ENCODE measurements around the gene SNAP47. TPM values are rescaled to one million over a fixed set of nuclear protein-coding genes. Genes with fewer than 3 reads are reported as not detected.
A peak's percentile ranks its signal among the peaks of the same experiment; 100 is the strongest.

SNAP47 gene
- polyA plus RNA-seq, 2 of the 4 experiments (the other 2 are of a cell fraction) = 29.6 to 39.5 TPM

DNA sequence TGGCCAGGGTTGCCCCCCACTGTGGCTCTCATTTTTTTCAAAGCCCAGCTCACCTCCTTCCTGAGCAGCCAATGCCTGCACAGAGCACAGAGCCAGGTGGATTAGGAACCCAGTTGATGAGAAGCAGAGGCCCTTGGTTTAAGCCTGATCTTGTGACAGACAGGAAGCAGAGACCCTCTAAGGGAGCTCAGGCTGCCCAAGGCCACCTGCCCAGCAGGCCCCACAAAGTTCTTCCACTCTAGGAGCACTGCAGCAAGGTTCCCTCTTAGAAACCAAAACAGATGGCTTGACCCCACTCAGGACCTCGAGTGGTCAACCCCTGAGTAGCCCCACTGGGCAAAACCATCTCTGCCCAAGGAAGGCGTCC lies 54.8 kb downstream of the SNAP47 start (continued):
- TF ChIP-seq HEYL (CRISPR knock-in tag; IDR thresholded peaks at IDR 0.05) = no peak
- TF ChIP-seq, protein P1, sequence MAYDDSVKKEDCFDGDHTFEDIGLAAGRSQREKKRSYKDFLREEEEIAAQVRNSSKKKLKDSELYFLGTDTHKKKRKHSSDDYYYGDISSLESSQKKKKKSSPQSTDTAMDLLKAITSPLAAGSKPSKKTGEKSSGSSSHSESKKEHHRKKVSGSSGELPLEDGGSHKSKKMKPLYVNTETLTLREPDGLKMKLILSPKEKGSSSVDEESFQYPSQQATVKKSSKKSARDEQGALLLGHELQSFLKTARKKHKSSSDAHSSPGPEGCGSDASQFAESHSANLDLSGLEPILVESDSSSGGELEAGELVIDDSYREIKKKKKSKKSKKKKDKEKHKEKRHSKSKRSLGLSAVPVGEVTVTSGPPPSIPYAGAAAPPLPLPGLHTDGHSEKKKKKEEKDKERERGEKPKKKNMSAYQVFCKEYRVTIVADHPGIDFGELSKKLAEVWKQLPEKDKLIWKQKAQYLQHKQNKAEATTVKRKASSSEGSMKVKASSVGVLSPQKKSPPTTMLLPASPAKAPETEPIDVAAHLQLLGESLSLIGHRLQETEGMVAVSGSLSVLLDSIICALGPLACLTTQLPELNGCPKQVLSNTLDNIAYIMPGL (CRISPR knock-in tag; IDR thresholded peaks at IDR 0.05; ENCODE audit: borderline replicate concordance) = no peak

DNA sequence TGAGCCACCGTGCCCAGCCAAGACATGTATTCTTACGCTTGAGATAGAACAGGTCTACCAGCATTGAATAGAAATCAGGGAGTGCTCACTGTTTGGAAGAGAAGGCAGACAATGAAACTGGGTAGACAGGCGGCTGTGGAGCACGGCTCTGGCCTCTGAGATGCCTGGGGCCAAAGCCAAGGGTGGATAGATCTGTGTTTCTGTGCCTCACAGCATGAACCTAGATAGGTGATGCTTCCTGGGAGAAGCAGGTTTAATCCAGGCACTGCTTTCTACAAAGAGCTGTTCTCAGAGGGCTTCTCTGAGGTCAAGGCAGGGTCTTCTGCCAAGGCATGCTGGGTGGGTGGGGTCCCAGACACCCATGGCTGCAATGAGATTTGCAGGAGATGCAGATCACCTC lies 55.6 kb downstream of the SNAP47 start:
- TF ChIP-seq MYC (IDR thresholded peaks at IDR 0.05; ENCODE audit: borderline replicate concordance, low read length) = no peak
- no peak for TF ChIP-seq KDM5A (IDR thresholded peaks at IDR 0.05)
- no peak for TF ChIP-seq HOXB13 (CRISPR knock-in tag; IDR thresholded peaks at IDR 0.05; ENCODE audit: low read depth)
- H3K4me3 ChIP-seq = no peak overlapping the region
- FAIRE-seq = no peak
- no peak for DNase-seq (ENCODE audit: low read depth in 1 of 2, low spot score in 1 of 2)
- H3K4me2 ChIP-seq = no peak overlapping the region
- ChIA-PET CTCF (no interaction called here), POLR2A (no interaction called here)
- ATAC-seq = no peak
- H3K27ac ChIP-seq = no peak overlapping the region
- 54% methylated on average over 4 of the region's 4 CpGs for whole genome bisulfite sequencing (ENCODE audit: missing lambda C conversion rate)
- H3K9me3 ChIP-seq = no peaks in the 10 kb centered on the region
- H3K4me1 ChIP-seq = peaks cover 4% of the 10 kb centered on the region; the same call in 2 of the 3 replicates

DNA sequence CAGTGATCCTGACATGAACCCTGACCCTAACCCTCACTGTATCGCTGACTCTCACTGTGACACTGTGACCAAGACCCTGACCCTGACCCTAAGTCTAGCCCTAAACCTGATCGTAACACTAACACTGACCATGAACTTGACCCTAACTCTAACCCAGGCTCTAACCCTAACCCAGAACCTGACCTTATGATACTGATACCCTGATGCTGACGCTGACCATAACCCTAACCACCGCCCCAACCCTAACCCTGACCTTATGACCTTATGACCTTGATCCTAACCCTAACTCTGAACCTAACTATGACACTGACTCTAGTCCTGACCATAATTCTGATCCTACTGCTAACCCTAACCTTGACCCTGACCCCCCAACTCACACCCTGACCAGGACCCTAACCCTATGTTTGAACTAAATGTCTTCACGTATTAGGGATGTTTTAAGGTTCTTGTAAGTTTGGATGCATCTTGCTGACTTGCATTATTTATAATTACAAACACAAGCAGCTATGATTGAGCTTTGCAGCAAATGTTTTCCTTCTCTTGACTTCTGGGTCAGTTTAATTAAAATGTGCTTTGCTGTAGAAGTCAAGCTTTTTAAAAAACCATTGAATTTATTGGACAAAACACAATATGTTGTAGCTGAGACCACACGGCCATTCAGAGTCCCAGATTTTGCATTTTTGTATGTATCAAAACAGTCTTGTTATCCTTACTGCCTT lies 56.3 kb downstream of the SNAP47 start:
- ATAC-seq (no peak), DNase-seq (ENCODE audit: low read depth in 1 of 2, low spot score in 1 of 2) (no peak), FAIRE-seq (no peak)
- WGBS (ENCODE audit: missing lambda C conversion rate) = 79% methylated on average over 6 of the region's 6 CpGs
- ChIA-PET CTCF (no interaction called here), POLR2A (no interaction called here)
- Histone ChIP-seq H3K4me1 (peaks cover 4% of the 10 kb centered on the region; the same call in 2 of the 3 replicates), H3K9me3 (no peaks in the 10 kb centered on the region), H3K4me3 (no peak overlapping the region), H3K27ac (no peak overlapping the region), H3K4me2 (no peak overlapping the region)
- no peak for TF ChIP-seq TFCP2L1 (CRISPR knock-in tag; IDR thresholded peaks at IDR 0.05)
- TF ChIP-seq ZFP36 (IDR thresholded peaks at IDR 0.05; ENCODE audit: borderline replicate concordance, partially characterized antibody) = no peak
- TF ChIP-seq MAFK (IDR thresholded peaks at IDR 0.05; ENCODE audit: partially characterized antibody) = peak; percentile 77

DNA sequence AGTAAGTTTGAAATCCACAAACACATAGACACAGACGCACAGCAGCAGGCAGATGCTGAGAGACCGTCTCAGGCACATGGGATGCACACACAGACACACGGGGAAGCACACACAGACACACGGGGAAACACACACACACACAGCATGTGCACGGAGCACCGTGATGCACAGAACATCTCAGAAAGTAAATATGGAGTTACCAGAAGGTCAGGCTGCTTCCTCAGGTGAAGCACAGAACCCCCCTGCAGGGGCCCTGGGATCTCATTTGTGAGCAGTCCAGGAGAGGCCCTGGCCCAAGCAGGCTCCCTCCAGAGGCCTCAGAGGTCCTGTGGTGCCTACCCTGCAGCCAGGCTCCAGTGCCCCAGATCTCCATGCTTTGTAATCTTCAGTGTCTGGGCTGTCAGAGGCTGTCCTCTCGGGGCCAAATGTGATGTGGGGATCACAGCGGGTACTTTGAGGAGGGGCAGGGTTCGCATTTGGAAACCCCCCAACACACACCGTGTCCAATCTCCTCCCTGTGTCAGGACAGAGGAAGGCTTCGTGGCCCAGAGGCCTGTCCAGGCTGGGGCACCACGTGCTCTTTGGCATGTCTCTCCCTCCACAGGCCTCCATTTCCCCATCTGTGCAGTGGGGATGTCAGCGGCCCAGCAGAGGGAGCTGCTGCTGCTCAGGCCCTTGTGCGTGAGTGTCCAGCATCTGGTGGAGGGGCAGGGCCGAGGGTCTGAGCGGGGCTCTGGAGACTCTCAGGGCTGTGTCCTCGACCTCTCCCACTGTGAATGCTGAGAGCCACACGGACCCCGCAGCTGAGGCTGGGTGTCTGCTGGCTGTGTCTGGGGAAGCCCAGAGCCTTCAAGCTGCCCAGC lies 57.2 kb downstream of the SNAP47 start:
- Histone ChIP-seq H3K4me3 (no peak overlapping the region), H3K9me3 (no peaks in the 10 kb centered on the region), H3K4me2 (no peak overlapping the region), H3K27ac (no peak overlapping the region), H3K4me1 (peaks cover under 1% of the 10 kb centered on the region; the same call in 2 of the 3 replicates)
- ChIA-PET POLR2A (no interaction called here), CTCF (interaction anchor here (0.6 kb wide), 1 partner anchor 143 kb away, joined by 4 read pairs; no protein-coding TSS in a partner anchor)
- no peak for ATAC-seq
- no peak for DNase-seq (ENCODE audit: low read depth in 1 of 2, low spot score in 1 of 2)
- 74% methylated on average over 17 of the region's 19 CpGs for WGBS (ENCODE audit: missing lambda C conversion rate)
- no peak for FAIRE-seq
- TF ChIP-seq, protein P2, sequence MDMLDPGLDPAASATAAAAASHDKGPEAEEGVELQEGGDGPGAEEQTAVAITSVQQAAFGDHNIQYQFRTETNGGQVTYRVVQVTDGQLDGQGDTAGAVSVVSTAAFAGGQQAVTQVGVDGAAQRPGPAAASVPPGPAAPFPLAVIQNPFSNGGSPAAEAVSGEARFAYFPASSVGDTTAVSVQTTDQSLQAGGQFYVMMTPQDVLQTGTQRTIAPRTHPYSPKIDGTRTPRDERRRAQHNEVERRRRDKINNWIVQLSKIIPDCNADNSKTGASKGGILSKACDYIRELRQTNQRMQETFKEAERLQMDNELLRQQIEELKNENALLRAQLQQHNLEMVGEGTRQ (IDR thresholded peaks at IDR 0.05) = no peak
- TF ChIP-seq SREBF2 (IDR thresholded peaks at IDR 0.05) (no peak), HOXA7 (CRISPR knock-in tag; IDR thresholded peaks at IDR 0.05) (no peak), JUNB (IDR thresholded peaks at IDR 0.05) (no peak), ZNF302 (CRISPR knock-in tag; IDR thresholded peaks at IDR 0.05) (no peak), RAD21 (conservative IDR thresholded peaks at IDR 0.05 in 1 of 2, IDR thresholded peaks at IDR 0.05 in 1 of 2) (peak in 1 of 2 experiments; percentile 25; a peak in 1 of 5 replicates), MYC (IDR thresholded peaks at IDR 0.05; ENCODE audit: borderline replicate concordance, low read length) (no peak), TP53 (CRISPR knock-in tag; IDR thresholded peaks at IDR 0.05) (no peak), CHD4 (IDR thresholded peaks at IDR 0.05; ENCODE audit: borderline replicate concordance) (no peak), EHMT2 (IDR thresholded peaks at IDR 0.05; ENCODE audit: low read depth) (no peak), FOSB (CRISPR knock-in tag; IDR thresholded peaks at IDR 0.05) (no peak), MAZ (IDR thresholded peaks at IDR 0.05; ENCODE audit: borderline replicate concordance, low read depth, low read length) (no peak), CBX2 (IDR thresholded peaks at IDR 0.05; ENCODE audit: borderline replicate concordance, low read depth) (no peak)
- TF ChIP-seq, protein P3, sequence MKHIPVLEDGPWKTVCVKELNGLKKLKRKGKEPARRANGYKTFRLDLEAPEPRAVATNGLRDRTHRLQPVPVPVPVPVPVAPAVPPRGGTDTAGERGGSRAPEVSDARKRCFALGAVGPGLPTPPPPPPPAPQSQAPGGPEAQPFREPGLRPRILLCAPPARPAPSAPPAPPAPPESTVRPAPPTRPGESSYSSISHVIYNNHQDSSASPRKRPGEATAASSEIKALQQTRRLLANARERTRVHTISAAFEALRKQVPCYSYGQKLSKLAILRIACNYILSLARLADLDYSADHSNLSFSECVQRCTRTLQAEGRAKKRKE (CRISPR knock-in tag; IDR thresholded peaks at IDR 0.05; ENCODE audit: low read depth) = no peak
- TF ChIP-seq, protein P4, sequence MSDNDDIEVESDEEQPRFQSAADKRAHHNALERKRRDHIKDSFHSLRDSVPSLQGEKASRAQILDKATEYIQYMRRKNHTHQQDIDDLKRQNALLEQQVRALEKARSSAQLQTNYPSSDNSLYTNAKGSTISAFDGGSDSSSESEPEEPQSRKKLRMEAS (IDR thresholded peaks at IDR 0.05) = peak; percentile 61
- TF ChIP-seq, protein P5, sequence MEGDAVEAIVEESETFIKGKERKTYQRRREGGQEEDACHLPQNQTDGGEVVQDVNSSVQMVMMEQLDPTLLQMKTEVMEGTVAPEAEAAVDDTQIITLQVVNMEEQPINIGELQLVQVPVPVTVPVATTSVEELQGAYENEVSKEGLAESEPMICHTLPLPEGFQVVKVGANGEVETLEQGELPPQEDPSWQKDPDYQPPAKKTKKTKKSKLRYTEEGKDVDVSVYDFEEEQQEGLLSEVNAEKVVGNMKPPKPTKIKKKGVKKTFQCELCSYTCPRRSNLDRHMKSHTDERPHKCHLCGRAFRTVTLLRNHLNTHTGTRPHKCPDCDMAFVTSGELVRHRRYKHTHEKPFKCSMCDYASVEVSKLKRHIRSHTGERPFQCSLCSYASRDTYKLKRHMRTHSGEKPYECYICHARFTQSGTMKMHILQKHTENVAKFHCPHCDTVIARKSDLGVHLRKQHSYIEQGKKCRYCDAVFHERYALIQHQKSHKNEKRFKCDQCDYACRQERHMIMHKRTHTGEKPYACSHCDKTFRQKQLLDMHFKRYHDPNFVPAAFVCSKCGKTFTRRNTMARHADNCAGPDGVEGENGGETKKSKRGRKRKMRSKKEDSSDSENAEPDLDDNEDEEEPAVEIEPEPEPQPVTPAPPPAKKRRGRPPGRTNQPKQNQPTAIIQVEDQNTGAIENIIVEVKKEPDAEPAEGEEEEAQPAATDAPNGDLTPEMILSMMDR (IDR thresholded peaks at IDR 0.05) = no peak
